MCF 10A (cell line): ENCODE results near the gene TULP4. TPM values are rescaled to one million over a fixed set of nuclear protein-coding genes. Genes with fewer than 3 reads are reported as not detected.

Experiments
- BruUV-seq: library from RNA; stranded (reverse); fragments of 400-500 nt; replicated peaks from 2 replicates; lab custom pipeline; 2021; lab: Mats Ljungman, UMichigan
- CTCF ChIA-PET: fragments of 300-600 bp; sonication (Branson Sonifier 250); formaldehyde crosslinking; extraction: SDS; loops from one replicate; lab custom pipeline; 2021; ENCODE audit warnings: antibody characterized with exemption, inconsistent platforms; lab: Yijun Ruan, JAX
- POLR2A ChIA-PET: fragments of 300-600, 350-650 bp; sonication (Branson Sonifier 250); formaldehyde crosslinking; extraction: SDS; loops from one replicate; lab custom pipeline; 2020; ENCODE audit warnings: antibody characterized with exemption, inconsistent platforms; lab: Yijun Ruan, JAX
- DNase-seq: peaks from one replicate; pipeline ENCODE4 v3.0.0-alpha.2; 2018; ENCODE audit not compliant: unreplicated experiment
- H3K27ac Mint-ChIP-seq: one replicate; pipeline ENCODE4 v1.8.0; 2022; ENCODE audit warnings: mild to moderate bottlenecking, low read depth, mixed read lengths; ENCODE audit not compliant: unreplicated experiment
- H3K27me3 Mint-ChIP-seq: one replicate; pipeline ENCODE4 v1.8.0; 2022; ENCODE audit warnings: mixed read lengths; ENCODE audit not compliant: insufficient read depth, unreplicated experiment
- H3K36me3 Mint-ChIP-seq: one replicate; pipeline ENCODE4 v1.8.0; 2022; ENCODE audit warnings: mild to moderate bottlenecking, moderate library complexity, mixed read lengths; ENCODE audit not compliant: insufficient read depth, unreplicated experiment
- H3K4me1 Mint-ChIP-seq: one replicate; pipeline ENCODE4 v1.8.0; 2022; ENCODE audit warnings: mixed read lengths; ENCODE audit not compliant: insufficient read depth, unreplicated experiment
- H3K4me3 Mint-ChIP-seq: one replicate; pipeline ENCODE4 v1.8.0; 2022; ENCODE audit warnings: mild to moderate bottlenecking, moderate library complexity, mixed read lengths; ENCODE audit not compliant: unreplicated experiment
- H3K9me3 Mint-ChIP-seq: one replicate; pipeline ENCODE4 v1.8.0; 2022; ENCODE audit warnings: mixed read lengths; ENCODE audit not compliant: unreplicated experiment
- CTCF ChIP-seq: fragments of 200-600 bp; IDR thresholded peaks from one replicate; pipeline ENCODE4 v1.8.0; 2022; ENCODE audit warnings: antibody characterized with exemption, mild to moderate bottlenecking; ENCODE audit not compliant: unreplicated experiment
- intact Hi-C: fragments of 100-400 bp; cut with micrococcal nuclease; formaldehyde crosslinking; loops from 2 replicates; pipeline ENCODE4 v1.14.1; 2022
- total RNA-seq: library from RNA; stranded (reverse); gene quantifications from 2 replicates; pipeline ENCODE4 v1.2.3, GENCODE V29; 2022

The TULP4 gene
- total RNA-seq, 1 experiment from 2014 or later, result 64.2 TPM

- DNase-seq, result no peak
- TF ChIP-seq CTCF, result no peak
- Mint-ChIP-seq H3K4me1 (peaks cover 43% of the 10 kb centered on the region), H3K36me3 (no peaks in the 10 kb centered on the region), H3K27me3 (no peaks in the 10 kb centered on the region), H3K4me3 (no peak overlapping the region), H3K9me3 (no peaks in the 10 kb centered on the region), H3K27ac (no peak overlapping the region)
- no TSS peak for BruUV-seq
- ChIA-PET POLR2A (no interaction called here), CTCF (no interaction called here)
- intact Hi-C loops, result no loop called here
Measured at GRCh38 chr6:158382491-158382890, 70.2 kb downstream of the TULP4 start.

DNA sequence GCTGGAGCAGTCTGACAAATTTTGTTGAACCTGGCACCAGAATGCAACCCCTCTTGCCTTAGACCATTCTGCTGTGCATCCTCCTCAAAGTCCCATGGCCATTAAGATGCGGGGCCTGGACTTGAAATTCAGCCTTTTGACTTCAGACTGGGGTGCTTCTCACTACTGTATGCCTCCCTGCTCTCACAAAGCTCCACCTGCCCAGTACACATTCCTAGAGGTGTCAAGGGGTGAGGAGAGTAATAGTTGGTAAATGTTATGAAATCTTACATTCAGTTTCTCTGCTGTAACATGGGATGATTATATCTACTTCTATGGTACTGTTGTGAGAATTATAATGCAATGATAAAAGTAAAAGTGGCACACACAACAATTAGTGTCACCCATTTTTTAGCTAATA, 70.8 kb downstream of the TULP4 start:
- no peaks in the 10 kb centered on the region for H3K9me3 Mint-ChIP-seq
- no TSS peak for BruUV-seq
- no peak for DNase-seq
- H3K27me3 Mint-ChIP-seq, result no peaks in the 10 kb centered on the region
- H3K4me1 Mint-ChIP-seq, result peaks cover 40% of the 10 kb centered on the region
- no peaks in the 10 kb centered on the region for H3K36me3 Mint-ChIP-seq
- TF ChIP-seq CTCF, result no peak
- intact Hi-C loops, result no loop called here
- no peak overlapping the region for H3K4me3 Mint-ChIP-seq
- ChIA-PET POLR2A (interaction anchor here (0.7 kb wide), 2 partner anchors 34 to 152 kb away, joined by 3 read pairs; no protein-coding TSS in a partner anchor), CTCF (interaction anchor here (0.7 kb wide), 1 partner anchor 9 kb away, joined by 3 read pairs; no protein-coding TSS in a partner anchor)
- no peak overlapping the region for H3K27ac Mint-ChIP-seq

- BruUV-seq, result no TSS peak
- CTCF ChIA-PET, result interaction anchor here (0.7 kb wide), 1 partner anchor 9 kb away, joined by 3 read pairs; no protein-coding TSS in a partner anchor
- POLR2A ChIA-PET, result interaction anchor here (0.7 kb wide), 2 partner anchors 33 to 152 kb away, joined by 3 read pairs; no protein-coding TSS in a partner anchor
- no peak for DNase-seq
- intact Hi-C loops, result no loop called here
- Mint-ChIP-seq H3K4me1 (peaks cover 36% of the 10 kb centered on the region), H3K27ac (no peak overlapping the region), H3K4me3 (no peak overlapping the region), H3K36me3 (no peaks in the 10 kb centered on the region), H3K9me3 (no peaks in the 10 kb centered on the region), H3K27me3 (no peaks in the 10 kb centered on the region)
- no peak for TF ChIP-seq CTCF
Measured at GRCh38 chr6:158383542-158383941, 71.3 kb downstream of the TULP4 start.

DNA sequence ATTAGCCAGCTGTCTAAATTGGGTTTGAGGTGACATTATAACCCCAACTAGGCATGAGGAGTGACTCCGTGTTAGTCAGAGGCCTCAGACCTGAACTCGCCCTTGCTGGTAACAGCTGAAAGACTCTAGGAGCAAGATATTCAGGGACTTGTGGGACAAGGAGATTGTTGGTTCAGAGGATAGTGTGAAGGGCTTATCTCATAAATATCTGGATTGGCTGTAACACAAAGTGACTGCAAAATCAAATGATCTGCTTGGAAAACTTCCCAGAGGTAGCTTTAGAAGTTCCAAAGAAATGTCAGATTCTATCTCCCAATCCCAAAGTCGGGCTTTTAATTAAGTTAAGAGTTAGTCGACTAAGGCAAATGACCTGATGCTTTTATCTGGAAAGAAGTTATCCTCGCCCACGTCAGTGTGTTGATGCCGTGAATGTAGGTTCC, 72.4 kb downstream of the TULP4 start:
- TF ChIP-seq CTCF, result no peak
- CTCF ChIA-PET, result interaction anchor here (0.6 to 1.0 kb wide), 3 partner anchors 23 to 306 kb away, joined by 3 read pairs; no protein-coding TSS in a partner anchor
- no peak overlapping the region for H3K27ac Mint-ChIP-seq
- BruUV-seq, result no TSS peak
- H3K9me3 Mint-ChIP-seq, result no peaks in the 10 kb centered on the region
- H3K4me1 Mint-ChIP-seq, result peaks cover 24% of the 10 kb centered on the region
- H3K4me3 Mint-ChIP-seq, result no peak overlapping the region
- H3K27me3 Mint-ChIP-seq, result no peaks in the 10 kb centered on the region
- POLR2A ChIA-PET, result no interaction called here
- H3K36me3 Mint-ChIP-seq, result no peaks in the 10 kb centered on the region
- intact Hi-C loops, result no loop called here
- DNase-seq, result no peak
